Measurements from ENCODE around the gene LRP5.
"Not testable (repeated sequence)": the region's sequence is repeated elsewhere in the genome, so short reads cannot be mapped to it uniquely, and the experiment has no call there.

Gene LRP5

DNA sequence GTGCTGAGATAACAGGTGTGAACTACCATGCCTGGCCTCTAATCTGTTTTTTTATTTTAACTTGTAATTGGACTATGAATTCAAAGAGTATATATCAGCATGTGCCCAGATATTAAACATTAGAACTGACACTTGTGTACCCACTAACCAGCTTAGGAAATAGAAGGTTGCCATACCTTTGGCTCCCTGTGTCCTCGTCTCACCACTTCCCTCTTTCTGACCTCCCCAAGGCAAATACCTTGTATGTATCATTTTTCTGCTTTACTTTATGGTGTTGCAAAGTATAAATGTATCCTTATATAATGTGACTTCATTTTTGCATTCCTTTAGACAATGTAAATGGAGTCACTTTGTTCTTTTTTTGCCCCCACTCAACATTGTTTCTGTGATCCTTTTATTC, 157.3 kb downstream of the LRP5 start:
- no peak for DNase-seq (ENCODE audit: low read depth)

DNA sequence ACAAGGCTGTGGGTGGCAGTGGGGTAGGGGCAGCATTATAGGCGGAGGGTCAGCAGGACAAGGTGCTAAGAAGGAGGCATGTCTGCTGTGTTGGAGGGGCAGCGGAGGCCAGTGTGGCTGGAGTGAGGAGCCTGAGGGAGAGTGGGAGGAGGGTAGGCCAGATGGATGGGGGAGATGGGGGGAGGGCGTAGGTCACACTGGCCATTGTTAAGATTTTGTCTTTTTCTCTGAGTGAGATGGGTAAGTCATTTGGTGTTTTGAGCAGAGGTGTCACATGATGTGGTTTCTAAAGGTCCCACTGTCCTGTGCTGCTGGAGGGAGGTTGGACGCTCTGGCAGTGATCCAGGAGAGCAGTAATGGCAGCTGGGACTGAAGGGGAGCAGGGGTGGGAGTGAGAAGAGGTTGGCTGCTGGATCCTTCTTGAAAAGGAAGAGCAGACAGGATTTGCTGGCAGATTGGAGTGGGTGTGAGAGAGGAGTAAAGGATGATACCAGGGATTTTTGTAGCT, 158.0 kb downstream of the LRP5 start:
- no peak for DNase-seq (ENCODE audit: low read depth)

DNA sequence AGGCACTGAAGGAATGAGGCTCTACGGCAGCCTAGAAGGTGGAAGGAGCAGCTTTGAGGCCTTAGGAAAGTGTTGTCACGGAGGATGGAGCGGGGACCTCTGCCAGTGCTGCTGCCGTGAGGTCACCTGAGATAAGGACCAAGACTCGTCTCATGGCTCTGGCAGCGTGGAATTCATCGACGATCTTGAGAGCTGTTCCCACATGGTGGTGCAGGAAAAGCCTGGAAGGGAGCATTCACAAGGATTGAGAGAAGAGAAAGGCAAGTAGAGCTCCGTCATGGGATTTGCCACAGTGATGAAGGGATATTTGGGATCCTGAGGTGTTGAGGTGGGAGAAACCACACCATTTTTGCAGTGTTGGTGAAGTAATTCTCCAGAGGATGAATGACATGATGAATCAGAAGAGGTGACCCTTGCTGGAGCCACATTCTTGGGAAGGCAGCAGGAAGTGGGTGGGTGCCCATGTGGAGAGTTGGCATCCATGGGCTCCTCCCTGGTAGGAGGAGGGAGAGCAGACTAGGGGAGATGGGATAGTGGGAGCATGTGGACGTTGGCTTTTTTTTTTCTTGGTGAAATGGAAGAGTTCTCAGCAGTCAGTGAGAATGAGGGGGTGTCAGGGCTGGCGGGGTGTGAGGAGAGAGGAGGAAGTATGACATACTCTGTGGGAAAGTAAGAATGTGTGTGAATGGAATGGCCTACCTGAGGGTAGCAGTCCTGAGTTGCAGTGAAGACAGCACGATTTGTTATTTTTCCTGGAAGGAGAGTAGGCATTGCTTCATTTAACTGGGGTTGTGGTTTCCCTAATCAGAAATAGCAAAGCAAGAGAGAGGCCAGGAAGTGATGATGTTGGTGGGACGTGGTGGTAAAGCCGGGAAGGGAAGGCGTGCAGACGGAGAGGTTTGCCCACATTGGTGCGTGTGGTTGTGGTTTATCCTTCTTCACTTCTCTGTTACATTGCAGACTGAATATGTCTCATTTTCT, 159.3 kb downstream of the LRP5 start:
- DNase-seq (ENCODE audit: low read depth), result no peak

DNA sequence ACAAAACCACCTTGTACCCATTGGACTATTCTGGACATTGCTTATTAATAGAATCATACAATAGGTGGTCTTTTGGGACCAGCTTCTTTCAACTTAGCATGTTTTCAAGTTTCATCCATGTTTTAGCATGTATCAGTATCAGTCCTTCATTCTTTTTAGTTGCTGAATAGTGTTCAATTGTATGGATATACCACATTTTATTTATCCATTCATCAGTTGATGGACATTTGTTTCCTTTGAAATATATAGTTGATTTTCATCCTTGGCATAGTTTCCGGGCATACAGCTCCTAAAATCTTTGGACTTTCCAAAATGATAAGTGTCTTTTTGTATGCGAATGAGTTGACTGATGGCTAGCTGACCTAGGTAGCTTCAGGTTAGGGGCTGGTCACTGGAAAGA, 160.4 kb downstream of the LRP5 start:
- DNase-seq (ENCODE audit: low read depth), result no peak

DNA sequence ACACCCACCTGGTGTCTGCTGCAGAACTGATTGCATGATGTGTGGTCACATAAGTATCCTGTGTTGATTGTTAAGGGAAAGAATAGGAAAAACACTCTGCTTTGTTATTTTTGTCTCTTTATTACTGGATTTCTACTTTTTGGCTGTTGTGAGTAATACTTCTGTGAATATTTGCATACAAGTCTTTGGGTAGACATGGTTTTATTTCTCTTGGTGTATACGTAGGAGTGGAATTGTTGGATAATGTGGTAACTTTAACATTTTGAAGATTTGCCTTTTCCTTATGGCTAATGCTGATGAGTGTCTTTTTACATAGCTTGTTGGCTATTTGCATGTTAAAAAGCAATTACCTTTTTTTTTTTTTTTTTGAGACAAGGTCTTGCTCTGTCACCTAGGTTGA, 161.3 kb downstream of the LRP5 start:
- no peak for DNase-seq (ENCODE audit: low read depth)

DNA sequence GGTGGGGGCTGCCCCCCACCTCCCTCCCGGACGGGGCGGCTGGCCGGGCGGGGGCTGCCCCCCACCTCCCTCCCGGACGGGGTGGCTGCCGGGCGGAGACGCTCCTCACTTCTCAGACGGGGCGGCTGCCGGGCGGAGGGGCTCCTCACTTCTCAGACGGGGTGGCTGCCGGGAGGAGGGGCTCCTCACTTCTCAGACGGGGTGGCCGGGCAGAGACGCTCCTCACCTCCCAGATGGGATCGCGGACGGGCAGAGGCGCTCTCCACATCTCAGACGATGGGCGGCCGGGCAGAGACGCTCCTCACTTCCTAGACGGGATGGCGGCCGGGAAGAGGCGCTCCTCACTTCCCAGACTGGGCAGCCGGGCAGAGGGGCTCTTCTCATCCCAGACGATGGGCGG, 163.2 kb downstream of the LRP5 start:
- DNase-seq (ENCODE audit: low read depth), result not testable (repeated sequence)

DNA sequence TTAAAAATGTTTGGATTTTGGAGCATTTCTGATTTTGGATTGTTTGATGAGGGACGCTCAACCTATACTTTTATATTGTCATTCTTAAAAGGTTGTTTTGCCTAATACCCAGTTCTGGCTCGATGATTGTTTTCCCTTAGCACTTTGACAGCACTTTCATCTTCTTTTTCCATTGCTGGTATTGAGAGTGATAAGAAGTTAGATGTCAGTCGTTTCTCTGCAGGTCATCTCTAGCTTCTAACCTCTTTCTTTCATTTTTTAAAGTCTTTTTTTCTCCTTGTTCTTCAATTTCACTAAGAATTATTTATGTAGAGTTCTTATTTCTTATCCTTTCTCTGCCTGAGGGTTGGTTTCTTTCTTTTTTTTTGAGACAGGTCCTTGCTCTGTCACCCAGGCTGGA, 167.0 kb downstream of the LRP5 start:
- no peak for DNase-seq (ENCODE audit: low read depth)

DNA sequence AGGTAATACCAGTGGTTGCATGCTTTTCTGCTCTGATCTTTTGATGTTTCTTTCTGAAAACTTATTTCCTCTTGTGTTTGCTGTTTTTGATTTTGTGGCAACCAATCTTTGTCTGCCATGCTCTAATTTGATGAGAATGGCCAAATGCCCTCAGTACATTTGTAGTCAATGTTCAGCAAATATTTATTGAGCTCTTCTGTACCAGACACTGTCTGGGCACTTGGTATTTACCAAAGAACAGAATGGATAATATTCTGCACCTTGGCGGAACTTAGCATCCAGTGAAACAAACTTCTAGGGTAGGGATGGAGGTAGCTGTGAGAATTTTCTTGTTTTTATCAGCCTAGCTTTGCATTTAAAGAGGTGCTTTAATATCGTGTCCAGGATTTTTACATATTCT, 167.8 kb downstream of the LRP5 start:
- DNase-seq (ENCODE audit: low read depth), result no peak

DNA sequence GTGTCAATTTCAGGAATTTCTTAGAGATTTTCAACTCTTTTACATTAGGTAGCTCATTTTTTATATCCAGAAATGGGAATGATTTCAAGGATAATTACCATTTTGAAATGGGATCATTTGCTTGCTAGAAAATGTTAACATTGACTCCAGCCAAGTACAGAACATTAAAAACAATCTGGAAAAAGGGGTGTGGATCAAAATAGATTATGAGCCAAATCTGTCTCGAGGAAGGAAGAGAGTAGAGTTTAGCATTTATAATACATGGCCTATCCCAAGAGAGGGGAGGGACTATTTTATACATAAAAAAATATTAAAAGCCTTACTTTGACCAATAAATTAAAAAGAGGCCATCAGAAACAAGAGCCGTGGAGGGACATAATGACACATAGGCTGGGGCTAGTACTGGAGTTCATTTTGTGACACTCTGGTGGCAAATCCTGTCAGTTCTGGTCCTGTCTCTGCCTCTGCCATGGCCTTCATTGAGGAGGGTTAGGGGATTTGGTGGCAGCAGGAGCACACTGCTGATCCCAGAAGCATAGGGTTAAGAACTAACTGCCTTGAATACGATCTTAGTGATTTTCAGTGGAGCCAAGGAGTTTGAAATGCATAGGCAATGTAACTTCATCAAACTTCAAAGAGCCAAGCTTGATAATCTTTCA, 168.6 kb downstream of the LRP5 start:
- DNase-seq (ENCODE audit: low read depth), result no peak

DNA sequence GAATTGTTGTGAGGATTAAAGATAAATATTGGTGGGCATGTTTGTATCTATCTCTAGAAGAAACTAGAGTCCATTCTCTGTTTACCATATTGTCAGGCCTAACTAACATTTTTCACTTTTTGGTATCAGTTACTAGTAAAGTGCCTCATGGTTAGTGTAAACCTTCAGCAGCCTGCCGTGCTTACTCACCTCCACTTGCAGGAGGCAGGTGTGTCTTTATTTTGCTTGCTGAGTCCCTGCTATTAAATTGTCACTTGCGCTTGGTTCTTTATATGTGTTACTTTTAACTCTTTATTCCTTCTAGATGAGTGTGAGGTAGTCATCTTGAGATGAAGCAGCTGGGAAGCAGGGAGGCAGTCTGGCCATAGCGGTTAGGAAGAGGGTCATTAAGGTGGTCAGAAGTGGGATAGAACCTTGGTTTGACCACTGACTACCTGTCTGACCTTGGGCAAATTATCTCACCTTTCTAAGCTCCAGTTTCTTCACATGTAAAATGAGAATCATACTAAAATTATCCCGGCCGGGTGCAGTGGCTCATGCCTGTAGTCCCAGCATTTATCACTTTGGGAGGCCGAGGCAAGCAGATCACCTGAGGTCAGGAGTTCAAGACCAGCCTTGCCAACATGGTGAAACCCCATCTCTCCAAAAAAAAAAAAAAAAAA, 169.3 kb downstream of the LRP5 start:
- no peak for DNase-seq (ENCODE audit: low read depth)

DNA sequence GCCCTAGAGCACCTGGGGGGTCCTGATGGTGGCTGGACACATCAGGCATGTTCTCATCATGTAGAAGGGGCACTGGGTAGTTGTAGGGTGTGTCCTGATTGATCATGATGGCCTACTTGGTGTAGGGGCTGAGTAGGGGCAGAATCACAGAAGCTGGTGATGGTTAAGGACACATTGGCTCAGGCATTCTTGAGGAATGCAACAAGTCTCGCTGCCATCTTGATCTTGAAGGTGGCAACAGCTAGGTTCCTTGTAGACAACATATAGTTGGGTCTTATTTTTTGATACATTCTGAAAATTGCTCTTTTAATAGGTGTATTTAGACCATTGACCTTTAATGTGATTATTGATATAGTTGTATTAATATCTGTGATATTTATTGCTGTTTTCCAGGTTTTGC, 176.2 kb downstream of the LRP5 start:
- no peak for DNase-seq (ENCODE audit: low read depth)

DNA sequence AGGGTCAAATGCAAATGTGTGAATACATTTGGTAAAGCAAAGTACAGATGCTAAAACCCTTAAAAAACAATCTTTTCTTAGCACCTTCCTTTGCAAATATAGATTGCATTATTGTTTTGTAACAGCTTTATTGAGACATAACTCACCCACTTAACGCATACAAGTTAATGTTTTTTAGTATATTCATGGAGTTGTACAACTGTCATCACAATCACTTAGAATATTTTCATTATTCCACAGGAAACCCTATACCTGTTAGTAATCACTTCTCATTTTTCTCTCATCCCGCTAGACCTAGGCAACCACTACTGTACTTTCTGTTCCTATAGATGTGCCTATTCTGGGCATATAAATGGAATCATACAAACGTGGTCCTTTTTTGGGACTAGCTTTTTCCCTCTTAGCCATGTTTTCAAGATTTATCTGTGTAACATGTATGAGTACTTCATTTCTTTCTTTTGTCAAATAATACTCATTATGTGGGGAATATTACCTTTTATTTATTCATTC, 182.9 kb downstream of the LRP5 start:
- no peak for DNase-seq (ENCODE audit: low read depth)

DNA sequence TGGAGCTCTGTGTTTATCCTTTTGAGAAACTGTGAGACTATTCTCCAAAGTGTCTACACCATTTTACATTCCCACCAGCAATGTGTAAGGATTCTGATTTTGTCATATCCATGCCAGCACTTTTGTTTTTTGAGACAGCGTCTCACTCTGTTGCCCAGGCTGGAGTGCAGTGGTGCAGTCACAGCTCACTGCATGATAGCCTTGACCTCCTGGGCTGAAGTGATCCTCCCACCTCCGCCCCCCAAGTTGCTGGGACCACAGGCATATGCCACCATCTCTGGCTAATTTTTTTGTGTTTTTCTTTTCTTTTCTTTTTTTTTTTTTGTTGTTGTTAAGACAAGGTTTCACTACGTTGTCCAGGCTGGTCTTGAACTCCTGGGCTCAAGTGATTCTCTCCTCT, 183.5 kb downstream of the LRP5 start:
- DNase-seq (ENCODE audit: low read depth), result no peak

DNA sequence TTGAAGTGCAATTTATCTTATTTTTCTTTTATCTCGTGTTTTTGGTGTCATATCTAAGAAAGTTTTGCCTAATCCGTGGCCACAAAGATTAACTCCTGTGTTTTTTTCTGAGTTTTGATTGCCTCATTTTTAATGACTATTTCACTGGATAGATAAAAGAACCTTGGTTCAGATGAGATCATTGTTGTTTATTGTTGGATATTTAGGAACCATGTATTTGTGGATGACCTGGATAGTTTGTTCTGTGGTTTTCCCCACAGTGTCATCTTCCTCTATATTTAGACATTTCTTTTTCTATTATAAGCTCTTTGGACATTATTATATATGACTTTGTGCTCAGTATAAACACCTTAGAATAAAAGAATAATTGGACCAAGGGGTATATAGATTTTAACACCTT, 185.4 kb downstream of the LRP5 start:
- DNase-seq (ENCODE audit: low read depth), result no peak

DNA sequence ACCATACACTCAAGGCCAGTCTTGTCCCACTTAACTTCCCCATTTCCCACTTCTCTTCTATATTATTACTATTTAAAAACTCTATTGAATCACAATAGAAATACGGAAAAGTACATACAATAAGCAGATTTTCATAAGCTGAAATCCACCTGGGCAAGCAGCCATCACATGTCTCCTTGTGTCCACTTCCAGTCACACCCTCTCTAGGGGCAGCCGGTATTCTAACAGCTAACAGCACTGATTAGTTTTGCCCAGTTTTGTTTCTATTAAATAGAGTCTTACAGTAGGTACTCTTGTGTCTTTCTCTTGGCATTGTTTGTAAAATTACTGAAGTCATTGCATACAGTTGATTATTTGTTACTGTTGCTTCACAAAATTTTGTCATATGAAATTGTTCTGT, 185.9 kb downstream of the LRP5 start:
- no peak for DNase-seq (ENCODE audit: low read depth)

Measured in activated T-cell treated with anti-CD3 and anti-CD28 coated beads for 1 hour (primary cell).